IPS DF 19.7 (cell line): ENCODE results near the gene L1CAM.
"Not testable (repeated sequence)": the region's sequence is repeated elsewhere in the genome, so short reads cannot be mapped to it uniquely, and the experiment has no call there.

ENCODE experiments used
- DNase-seq: peaks from one replicate; pipeline ENCODE4 v3.0.0-alpha.2; 2013; ENCODE audit warnings: low read depth, low spot score

The L1CAM gene

GRCh38 chrX:153828308-153828707 is 57.7 kb downstream of the L1CAM start:
- no peak for DNase-seq

- DNase-seq, result no peak
Measured at GRCh38 chrX:153827903-153828302, 58.1 kb downstream of the L1CAM start.

- no peak for DNase-seq
Measured at GRCh38 chrX:153827016-153827415, 59.0 kb downstream of the L1CAM start.

- no peak for DNase-seq
Measured at GRCh38 chrX:153825042-153825441, 60.9 kb downstream of the L1CAM start.

GRCh38 chrX:153824348-153824747 is 61.6 kb downstream of the L1CAM start:
- no peak for DNase-seq

- DNase-seq, result no peak
Measured at GRCh38 chrX:153821066-153821465, 64.9 kb downstream of the L1CAM start.

- DNase-seq, result no peak
Measured at GRCh38 chrX:153820601-153821000, 65.4 kb downstream of the L1CAM start.

GRCh38 chrX:153819384-153820040 is 66.5 kb downstream of the L1CAM start:
- no peak for DNase-seq

- no peak for DNase-seq
Measured at GRCh38 chrX:153818571-153819383, 67.2 kb downstream of the L1CAM start.

GRCh38 chrX:153818064-153818463 is 67.9 kb downstream of the L1CAM start:
- not testable (repeated sequence) for DNase-seq

GRCh38 chrX:153816831-153817690 is 68.9 kb downstream of the L1CAM start:
- no peak for DNase-seq

GRCh38 chrX:153814591-153815315 is 71.2 kb downstream of the L1CAM start:
- DNase-seq, result no peak

GRCh38 chrX:153813161-153813560 is 72.8 kb downstream of the L1CAM start:
- no peak for DNase-seq

GRCh38 chrX:153812220-153812619 is 73.8 kb downstream of the L1CAM start:
- DNase-seq, result no peak
